Neural crest cell (in vitro differentiated cells): Measurements from ENCODE around the gene CHCHD1. TPM values are rescaled to one million over a fixed set of nuclear protein-coding genes. Genes with fewer than 3 reads are reported as not detected.
A peak's percentile ranks its signal among the peaks of the same experiment; 100 is the strongest.

Experiments
- DNase-seq: peaks from one replicate; pipeline ENCODE4 v3.0.0; 2021; ENCODE audit warnings: low read depth, mixed read lengths, low spot score
- H3K27ac Mint-ChIP-seq: one replicate; pipeline ENCODE4 v1.8.0; 2021; ENCODE audit warnings: mild to moderate bottlenecking, mixed read lengths; ENCODE audit not compliant: unreplicated experiment
- H3K27me3 Mint-ChIP-seq: 2 replicates; pipeline ENCODE4 v1.8.0; 2021; ENCODE audit warnings: low read depth, mild to moderate bottlenecking, mixed read lengths
- H3K36me3 Mint-ChIP-seq: 2 replicates; pipeline ENCODE4 v1.8.0; 2021; ENCODE audit warnings: low read depth, mild to moderate bottlenecking, mixed read lengths
- H3K4me1 Mint-ChIP-seq: 2 replicates; pipeline ENCODE4 v1.8.0; 2021; ENCODE audit warnings: mixed read lengths
- H3K4me3 Mint-ChIP-seq: one replicate; pipeline ENCODE4 v1.8.0; 2021; ENCODE audit warnings: mild to moderate bottlenecking, mixed read lengths
- H3K9me3 Mint-ChIP-seq: 2 replicates; pipeline ENCODE4 v1.8.0; 2021; ENCODE audit warnings: mixed read lengths
- CTCF ChIP-seq: fragments of 200-600 bp; sonication (generic); conservative IDR thresholded peaks from 2 replicates; pipeline ENCODE4 v1.5.0; 2021; ENCODE audit warnings: antibody characterized with exemption, mild to moderate bottlenecking
- total RNA-seq: library from RNA; stranded (reverse); gene quantifications from 2 replicates; pipeline ENCODE4 v1.2.1, GENCODE V29; 2021

CHCHD1 gene
- total RNA-seq, 1 donor from 2014 or later: 34.8 TPM

GRCh38 chr10:73808021-73808815 lies 26.4 kb downstream of the CHCHD1 start:
- Mint-ChIP-seq H3K9me3 (no peaks in the 10 kb centered on the region), H3K27ac (no peak overlapping the region), H3K4me1 (peaks cover 18% of the 10 kb centered on the region), H3K27me3 (no peaks in the 10 kb centered on the region), H3K4me3 (peak overlapping the region; percentile 92), H3K36me3 (peaks cover 6% of the 10 kb centered on the region)
- DNase-seq: no peak
- no peak for TF ChIP-seq CTCF

- TF ChIP-seq CTCF: no peak
- Mint-ChIP-seq H3K27me3 (no peaks in the 10 kb centered on the region), H3K9me3 (no peaks in the 10 kb centered on the region), H3K4me3 (peak overlapping the region; percentile 92), H3K36me3 (peaks cover 6% of the 10 kb centered on the region), H3K27ac (no peak overlapping the region), H3K4me1 (peaks cover 18% of the 10 kb centered on the region)
- no peak for DNase-seq
Observed at GRCh38 chr10:73809061-73809818, 27.4 kb downstream of the CHCHD1 start.

GRCh38 chr10:73810358-73810734 lies 28.5 kb downstream of the CHCHD1 start:
- TF ChIP-seq CTCF: no peak
- Mint-ChIP-seq H3K27me3 (no peaks in the 10 kb centered on the region), H3K4me1 (peaks cover 18% of the 10 kb centered on the region), H3K9me3 (no peaks in the 10 kb centered on the region), H3K4me3 (peak overlapping the region; percentile 92), H3K36me3 (peaks cover 6% of the 10 kb centered on the region), H3K27ac (peak overlapping the region; percentile 67)
- no peak for DNase-seq

GRCh38 chr10:73810735-73811465 lies 29.1 kb downstream of the CHCHD1 start:
- H3K36me3 Mint-ChIP-seq: peaks cover 6% of the 10 kb centered on the region
- H3K4me3 Mint-ChIP-seq: peak overlapping the region; percentile 92
- no peaks in the 10 kb centered on the region for H3K27me3 Mint-ChIP-seq
- peaks cover 18% of the 10 kb centered on the region for H3K4me1 Mint-ChIP-seq
- no peak for TF ChIP-seq CTCF
- peak; percentile 28 for DNase-seq
- H3K9me3 Mint-ChIP-seq: no peaks in the 10 kb centered on the region
- H3K27ac Mint-ChIP-seq: peak overlapping the region; percentile 67

GRCh38 chr10:73812657-73813056 lies 30.8 kb downstream of the CHCHD1 start:
- peak overlapping the region; percentile 81 for H3K4me3 Mint-ChIP-seq
- peaks cover 13% of the 10 kb centered on the region for H3K4me1 Mint-ChIP-seq
- H3K36me3 Mint-ChIP-seq: no peaks in the 10 kb centered on the region
- H3K27ac Mint-ChIP-seq: no peak overlapping the region
- no peak for TF ChIP-seq CTCF
- no peaks in the 10 kb centered on the region for H3K9me3 Mint-ChIP-seq
- H3K27me3 Mint-ChIP-seq: no peaks in the 10 kb centered on the region
- no peak for DNase-seq
